CD4-positive, alpha-beta T cell treated with Interleukin-4 for 4 hours (primary cell): ENCODE data around the gene HPCAL1.
A peak's percentile ranks its signal among the peaks of the same experiment; 100 is the strongest.
"Not testable (repeated sequence)": the region's sequence is repeated elsewhere in the genome, so short reads cannot be mapped to it uniquely, and the experiment has no call there.

ENCODE experiments used
- DNase-seq: peaks from one replicate; pipeline ENCODE4 v3.0.0-alpha.2; 2020

Gene HPCAL1

GRCh38 chr2:10302479-10303180 is at the start of gene HPCAL1:
TSS of gene HPCAL1 (plus strand) at chr2:10302904. CDS start at chr2:10419758, 116,854 bp downstream.
- peak; percentile 71 for DNase-seq

DNA sequence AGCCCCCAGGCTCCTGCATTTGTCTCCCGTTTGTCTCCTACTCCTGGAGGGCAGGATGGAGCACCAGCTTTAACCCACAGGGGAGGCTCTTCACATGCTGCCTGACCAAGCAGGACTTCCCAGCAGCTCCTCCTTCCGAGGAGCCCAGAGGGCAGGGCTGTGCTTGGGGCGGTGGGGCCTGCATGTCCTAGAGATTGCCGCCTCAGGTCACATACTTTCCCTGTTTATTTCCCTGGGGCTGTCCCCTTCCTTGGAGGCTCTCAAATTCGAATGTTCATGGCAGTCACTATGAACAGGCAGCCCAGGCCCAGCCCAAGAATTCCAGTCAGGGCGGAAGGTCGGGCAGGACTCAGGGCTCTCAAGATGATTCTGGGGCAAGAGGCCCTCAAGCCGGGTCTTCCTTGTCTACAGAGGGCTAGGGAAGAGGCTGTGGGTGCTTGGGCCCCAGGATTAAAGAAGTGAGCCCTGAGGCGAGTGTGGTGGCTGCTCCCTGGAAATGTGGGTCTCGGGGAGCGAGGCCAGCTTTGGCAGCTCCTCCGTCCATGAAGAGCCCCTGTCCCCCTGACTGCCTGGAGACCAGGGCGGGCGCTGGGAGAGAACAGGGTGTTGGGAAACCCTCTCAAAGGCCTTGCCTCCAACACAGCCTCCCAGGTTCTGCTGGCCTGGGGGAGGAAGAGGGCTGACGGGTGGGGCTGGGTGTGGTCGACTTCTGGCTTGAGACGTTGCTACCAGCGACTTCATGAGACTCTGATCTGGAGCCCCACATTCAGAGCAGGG is 48.9 kb upstream of the HPCAL1 start:
- DNase-seq, result no peak

DNA sequence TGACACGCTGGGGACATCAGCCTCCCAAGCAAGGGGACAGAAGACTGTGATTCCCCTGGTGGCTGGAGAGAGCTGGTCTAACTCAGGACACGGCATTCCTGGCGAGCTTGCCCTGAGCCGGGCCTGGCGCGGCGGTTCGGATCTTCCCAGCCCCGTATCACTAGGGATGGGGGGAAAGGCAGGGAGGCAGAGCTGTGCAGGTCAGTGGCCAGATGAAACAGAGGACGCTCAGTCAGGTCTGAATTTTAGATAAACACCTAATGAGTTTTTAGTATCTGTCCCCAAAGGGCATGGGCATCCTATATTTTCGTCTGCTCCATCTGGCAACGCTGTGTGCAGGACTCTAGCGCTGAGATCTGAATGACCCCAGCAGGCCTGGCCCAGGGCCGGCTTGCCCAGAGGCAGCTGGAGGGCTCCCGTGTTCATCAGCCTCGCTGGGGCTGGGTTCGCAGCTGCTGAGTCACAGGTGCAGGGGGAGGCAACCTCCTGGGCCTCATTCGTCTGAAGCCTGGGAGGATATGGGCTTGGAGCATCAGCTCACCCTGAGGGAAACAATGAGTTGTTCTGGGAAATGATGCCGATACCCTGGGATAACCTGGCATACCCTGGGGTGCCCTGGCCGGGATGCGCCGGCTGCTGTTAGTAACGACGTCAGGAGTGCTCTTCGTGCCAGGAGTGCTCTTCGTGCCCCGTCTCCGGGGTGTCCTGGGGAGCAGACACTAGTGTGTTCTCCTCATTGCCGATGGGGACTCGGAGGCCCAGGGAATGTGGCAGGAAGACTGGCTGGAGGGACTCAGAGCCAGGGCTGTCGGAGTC is 48.1 kb upstream of the HPCAL1 start:
- no peak for DNase-seq

GRCh38 chr2:10255189-10256030 is 47.3 kb upstream of the HPCAL1 start:
- no peak for DNase-seq

GRCh38 chr2:10256031-10256514 is 46.6 kb upstream of the HPCAL1 start:
- no peak for DNase-seq

DNA sequence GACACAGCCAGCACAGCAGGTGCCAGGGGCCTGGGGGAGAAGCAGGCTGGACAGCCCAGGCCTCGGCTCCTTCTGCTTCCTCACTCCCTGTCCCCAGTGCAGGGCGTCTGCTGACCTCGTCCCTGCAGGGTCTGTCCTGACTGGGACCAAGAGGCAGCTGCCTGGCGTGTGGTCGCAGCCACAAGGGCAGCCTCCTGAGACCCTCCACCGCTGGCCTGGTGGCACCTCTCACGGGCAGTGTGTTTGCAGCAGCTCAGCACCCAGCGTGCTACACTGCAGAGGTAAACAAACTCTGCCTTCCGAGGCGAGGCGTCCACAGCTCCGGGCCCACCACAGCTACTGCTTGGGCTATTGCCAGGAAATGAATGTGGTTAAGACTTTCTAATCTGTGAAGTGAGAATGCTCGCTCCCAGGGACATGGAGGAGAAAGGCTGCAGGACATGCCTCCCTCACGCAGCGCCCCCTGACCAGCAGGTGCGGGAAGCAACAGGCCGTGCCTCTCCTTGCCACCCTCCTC is 46.1 kb upstream of the HPCAL1 start:
- DNase-seq, result no peak

GRCh38 chr2:10257036-10257435 is 45.7 kb upstream of the HPCAL1 start:
- no peak for DNase-seq

GRCh38 chr2:10257500-10258147 is 45.1 kb upstream of the HPCAL1 start:
- no peak for DNase-seq

DNA sequence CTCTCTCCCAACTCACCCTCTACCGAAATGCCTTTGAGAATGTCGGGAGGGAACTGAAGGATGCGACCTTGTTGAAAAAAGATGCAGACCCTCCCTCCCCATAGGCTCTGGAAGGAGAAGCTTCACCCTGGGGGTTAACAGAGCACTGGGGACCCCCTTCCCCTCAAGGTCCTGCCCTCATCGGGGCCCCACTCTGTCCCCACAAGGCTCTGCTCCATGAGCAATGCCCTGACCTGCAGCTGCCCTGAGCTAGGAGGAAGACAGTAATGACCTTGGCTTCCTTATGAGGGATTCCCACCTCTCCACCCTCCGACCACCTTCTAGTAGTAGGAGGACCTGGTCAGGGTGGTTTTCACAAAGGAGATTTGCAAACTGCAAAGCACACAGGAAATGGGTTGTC is 44.4 kb upstream of the HPCAL1 start:
- DNase-seq, result no peak

- no peak for DNase-seq
Observed at GRCh38 chr2:10258726-10259125, 44.0 kb upstream of the HPCAL1 start.

GRCh38 chr2:10260130-10260529 is 42.6 kb upstream of the HPCAL1 start:
- no peak for DNase-seq

DNA sequence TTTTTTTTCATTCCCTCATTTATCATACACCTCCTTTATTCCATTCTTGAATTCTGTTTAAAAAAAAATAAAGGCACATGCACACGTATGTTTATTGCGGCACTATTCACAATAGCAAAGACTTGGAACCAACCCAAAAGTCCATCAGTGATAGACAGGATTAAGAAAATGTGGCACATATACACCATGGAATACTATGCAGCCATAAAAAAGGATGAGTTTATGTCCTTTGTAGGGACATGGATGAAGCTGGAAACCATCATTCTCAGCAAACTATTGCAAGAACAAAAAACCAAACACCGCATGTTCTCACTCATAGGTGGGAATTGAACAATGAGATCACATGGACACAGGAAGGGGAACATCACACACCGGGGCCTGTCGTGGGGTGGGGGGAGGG is 39.2 kb upstream of the HPCAL1 start:
- not testable (repeated sequence) for DNase-seq

GRCh38 chr2:10264506-10265328 is 38.0 kb upstream of the HPCAL1 start:
- no peak for DNase-seq

- DNase-seq, result no peak
Observed at GRCh38 chr2:10265329-10266132, 37.2 kb upstream of the HPCAL1 start.

DNA sequence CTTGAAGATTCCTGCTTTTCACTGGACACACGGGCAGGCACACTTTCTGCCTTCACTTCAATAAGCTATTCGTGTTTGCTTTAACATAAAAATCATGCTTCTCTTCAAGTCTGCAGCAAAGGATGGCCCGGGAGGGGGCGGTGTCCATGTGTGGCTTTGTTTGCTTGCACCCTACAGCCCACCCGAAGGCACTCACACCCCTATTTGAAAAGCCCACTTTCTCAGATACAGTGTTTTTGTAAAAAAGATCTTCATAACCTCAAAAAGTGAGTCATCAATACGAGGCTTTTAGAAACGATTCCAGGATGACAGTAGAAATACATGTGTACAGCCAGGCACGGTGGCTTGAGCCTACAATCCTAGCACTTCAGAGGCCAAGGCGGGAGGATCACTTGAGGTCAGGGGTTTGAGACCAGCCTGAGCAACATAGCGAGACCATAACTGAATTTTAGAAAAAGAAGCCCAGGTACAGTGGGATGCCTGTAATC is 36.5 kb upstream of the HPCAL1 start:
- no peak for DNase-seq

- no peak for DNase-seq
Observed at GRCh38 chr2:10267036-10267435, 35.7 kb upstream of the HPCAL1 start.

DNA sequence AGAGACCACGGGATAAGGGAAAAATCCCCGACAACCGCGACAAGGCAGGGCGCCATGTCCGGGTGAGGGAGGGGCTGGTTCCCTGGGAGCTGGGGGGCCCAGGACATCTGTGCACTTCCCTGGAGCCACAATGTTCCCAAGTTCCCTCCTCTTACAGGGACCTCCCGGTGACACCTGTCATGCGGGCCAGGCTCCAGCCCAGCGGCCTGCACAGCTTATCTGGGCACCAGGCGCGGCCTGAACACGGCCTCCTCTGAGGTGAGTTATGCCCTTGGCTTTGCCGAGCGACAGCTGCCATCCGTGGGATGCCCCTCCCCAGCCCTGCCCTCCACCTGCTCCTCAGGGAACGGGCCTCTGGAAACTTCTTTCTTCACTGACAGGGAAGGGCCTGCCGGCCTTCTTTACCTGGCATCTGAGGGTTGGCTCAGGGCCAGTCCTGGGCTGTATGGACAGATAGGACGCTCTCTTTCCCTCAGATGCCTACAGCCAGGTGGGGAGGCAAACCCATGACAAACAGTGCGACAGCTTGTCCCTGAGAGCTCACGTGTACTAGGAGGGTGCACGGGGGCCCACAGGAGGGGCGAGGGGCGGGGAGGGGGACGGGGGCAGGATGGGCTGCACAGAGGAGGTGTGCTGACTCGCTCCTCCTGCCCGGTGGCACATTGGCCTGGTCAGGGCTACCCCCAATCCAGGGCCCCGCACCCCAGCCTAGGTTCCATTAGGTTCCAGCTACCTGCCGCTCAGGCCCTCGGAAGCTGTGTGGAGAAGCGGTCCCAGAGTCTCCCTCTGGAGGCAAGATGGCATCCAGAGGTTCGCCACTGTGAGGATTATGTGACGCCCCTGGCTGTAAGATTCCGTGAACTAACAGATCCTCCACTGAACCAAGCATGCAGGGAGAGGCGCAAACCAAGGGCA is 34.9 kb upstream of the HPCAL1 start:
- DNase-seq, result no peak

GRCh38 chr2:10269291-10269690 is 33.4 kb upstream of the HPCAL1 start:
- no peak for DNase-seq
